WI38 (cell line): Measurements from ENCODE around the gene FRMD4A.

Experiments
- H3K4me3 ChIP-seq: 2 replicates; pipeline ENCODE4 v1.5.1; 2011; ENCODE audit warnings: low read depth, mild to moderate bottlenecking, control low read depth, low read length
- CTCF ChIP-seq: IDR thresholded peaks from 2 replicates; pipeline ENCODE4 v1.5.1; 2012; ENCODE audit warnings: low read depth, mild to moderate bottlenecking, control low read depth, low read length

Gene FRMD4A

GRCh38 chr10:13853854-13854253 is 476.9 kb downstream of the FRMD4A start:
- TF ChIP-seq CTCF: no peak
- H3K4me3 ChIP-seq: no peak overlapping the region

- TF ChIP-seq CTCF: no peak
- no peak overlapping the region for H3K4me3 ChIP-seq
These were observed 477.9 kb downstream of the FRMD4A start for GRCh38 chr10:13852872-13853271.

- no peak overlapping the region for H3K4me3 ChIP-seq
- no peak for TF ChIP-seq CTCF
These were observed 478.8 kb downstream of the FRMD4A start for GRCh38 chr10:13851906-13852305.

GRCh38 chr10:13848520-13849445 is 481.9 kb downstream of the FRMD4A start:
- no peak overlapping the region for H3K4me3 ChIP-seq
- no peak for TF ChIP-seq CTCF

- no peak for TF ChIP-seq CTCF
- no peak overlapping the region for H3K4me3 ChIP-seq
These were observed 483.5 kb downstream of the FRMD4A start for GRCh38 chr10:13847201-13847631.

GRCh38 chr10:13845897-13846296 is 484.8 kb downstream of the FRMD4A start:
- TF ChIP-seq CTCF: no peak
- H3K4me3 ChIP-seq: no peak overlapping the region

- TF ChIP-seq CTCF: no peak
These were observed 486.1 kb downstream of the FRMD4A start for GRCh38 chr10:13844651-13845050.

More at GRCh38 chr10:13844651-13845050, 486.1 kb downstream of the FRMD4A start:
- no peak overlapping the region for H3K4me3 ChIP-seq
